H54 (cell line): ENCODE data around the gene OCEL1.
"Not testable (repeated sequence)": the region's sequence is repeated elsewhere in the genome, so short reads cannot be mapped to it uniquely, and the experiment has no call there.

Experiments
- DNase-seq: peaks from one replicate; pipeline ENCODE4 v3.0.0; 2011; ENCODE audit warnings: low spot score, mixed read lengths; ENCODE audit not compliant: insufficient read length
- FAIRE-seq: peaks from 3 replicates; lab custom pipeline; 2011; peaks lifted over from hg19 to GRCh38; lab: Jason Lieb, UNC
- POLR2A ChIP-seq: IDR thresholded peaks from 2 replicates; pipeline ENCODE4 v1.6.1; 2011; ENCODE audit warnings: low read depth, mild to moderate bottlenecking, low read length

OCEL1 gene

DNA sequence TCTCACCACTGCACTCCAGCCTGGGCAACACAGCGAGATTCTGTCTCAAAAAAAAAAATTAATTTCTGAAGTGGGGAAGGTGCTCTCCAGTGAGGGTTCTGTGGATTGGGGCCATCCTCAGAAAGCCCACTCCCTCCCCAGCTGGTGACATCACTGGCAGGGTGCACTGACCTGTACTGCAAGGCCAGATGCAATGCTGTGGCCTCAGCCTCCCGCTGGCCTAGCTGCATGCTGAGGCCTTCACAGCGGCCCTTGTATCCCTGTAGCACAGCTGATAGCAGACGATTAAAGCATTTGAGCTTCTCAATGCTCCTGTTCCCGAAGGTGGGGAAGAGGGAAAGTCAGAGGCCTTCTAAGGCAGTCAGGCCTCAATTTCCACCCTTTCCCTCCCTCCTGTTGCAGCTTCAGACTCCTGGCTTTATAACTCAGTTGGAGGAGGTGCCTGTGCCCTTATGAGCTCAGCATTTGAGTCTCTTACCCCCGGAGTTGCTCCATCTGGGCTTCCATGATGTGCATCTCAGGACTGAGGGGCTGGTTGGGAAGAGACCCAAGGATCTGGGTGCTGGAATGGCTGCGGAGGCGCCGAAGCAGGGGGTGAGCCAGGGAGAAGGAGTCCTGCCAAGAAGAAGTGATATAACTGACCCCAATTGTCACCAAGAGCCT, 33.2 kb downstream of the OCEL1 start:
- no peak for TF ChIP-seq POLR2A
- DNase-seq (no peak), FAIRE-seq (no peak)

DNA sequence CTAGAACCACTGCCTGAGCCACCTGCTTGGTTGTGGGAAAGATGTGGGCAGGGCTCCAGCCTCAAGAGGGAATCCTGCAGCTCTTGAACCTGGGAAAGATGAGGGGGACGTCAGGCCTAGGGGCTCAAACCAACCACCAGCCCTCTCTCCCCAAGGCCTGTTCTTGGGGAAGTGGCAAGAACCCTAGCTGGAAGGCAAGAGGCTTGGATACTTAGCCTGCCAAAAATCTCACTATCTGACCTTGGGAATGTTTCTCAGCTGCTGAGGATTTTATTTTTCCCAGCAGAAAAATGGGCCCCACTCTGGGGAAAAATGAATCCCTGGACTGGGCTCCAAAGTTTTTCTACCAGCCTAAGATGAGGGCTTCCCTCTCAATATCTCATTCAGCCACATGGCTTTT, 33.9 kb downstream of the OCEL1 start:
- no peak for TF ChIP-seq POLR2A
- FAIRE-seq = no peak
- no peak for DNase-seq

DNA sequence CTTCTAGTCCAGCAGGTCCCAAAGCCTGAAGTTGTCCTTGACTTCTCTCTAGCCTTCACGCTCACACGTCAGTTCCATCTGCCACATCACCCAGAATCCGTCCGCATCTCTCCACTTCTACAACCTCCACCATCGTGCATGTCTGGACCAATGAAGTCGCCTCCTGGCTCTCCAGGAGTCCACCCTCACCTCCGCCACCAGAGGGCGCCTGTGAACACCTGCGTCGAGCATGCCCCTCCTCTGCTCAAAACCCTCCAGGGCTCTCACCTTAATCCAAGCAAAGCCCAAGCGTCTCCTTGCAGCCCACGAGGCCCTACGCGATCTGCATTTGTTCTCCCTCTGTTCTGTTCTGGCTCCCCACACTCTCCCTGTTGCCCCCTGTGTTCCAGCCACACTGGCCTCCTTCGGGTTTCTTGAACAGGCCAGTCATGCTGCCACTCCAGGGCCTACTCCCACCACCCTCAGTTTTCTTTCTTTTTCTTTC, 34.9 kb downstream of the OCEL1 start:
- FAIRE-seq (no peak), DNase-seq (peak; percentile 81)
- TF ChIP-seq POLR2A = no peak

DNA sequence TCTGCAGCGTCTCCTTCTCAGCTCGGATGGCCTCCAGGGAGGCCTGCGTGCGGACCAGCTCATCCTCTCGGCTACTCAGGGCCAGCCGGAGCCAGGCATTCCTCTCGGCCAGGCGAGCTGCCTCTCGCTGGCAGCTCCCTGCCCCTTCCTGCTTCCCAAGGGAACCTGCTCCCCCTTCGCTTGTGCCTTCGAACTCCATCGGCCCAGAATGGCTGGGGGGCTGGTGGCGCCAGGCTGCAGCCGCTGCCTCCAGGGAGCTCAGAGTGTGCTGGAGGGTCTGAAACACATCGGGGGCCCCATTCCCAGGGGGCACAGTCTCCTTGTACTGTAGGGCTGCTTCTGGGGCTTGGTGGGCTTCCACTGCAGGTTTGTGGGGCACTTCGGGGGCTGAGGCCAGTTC, 36.5 kb downstream of the OCEL1 start:
- no peak for TF ChIP-seq POLR2A
- no peak for FAIRE-seq

DNA sequence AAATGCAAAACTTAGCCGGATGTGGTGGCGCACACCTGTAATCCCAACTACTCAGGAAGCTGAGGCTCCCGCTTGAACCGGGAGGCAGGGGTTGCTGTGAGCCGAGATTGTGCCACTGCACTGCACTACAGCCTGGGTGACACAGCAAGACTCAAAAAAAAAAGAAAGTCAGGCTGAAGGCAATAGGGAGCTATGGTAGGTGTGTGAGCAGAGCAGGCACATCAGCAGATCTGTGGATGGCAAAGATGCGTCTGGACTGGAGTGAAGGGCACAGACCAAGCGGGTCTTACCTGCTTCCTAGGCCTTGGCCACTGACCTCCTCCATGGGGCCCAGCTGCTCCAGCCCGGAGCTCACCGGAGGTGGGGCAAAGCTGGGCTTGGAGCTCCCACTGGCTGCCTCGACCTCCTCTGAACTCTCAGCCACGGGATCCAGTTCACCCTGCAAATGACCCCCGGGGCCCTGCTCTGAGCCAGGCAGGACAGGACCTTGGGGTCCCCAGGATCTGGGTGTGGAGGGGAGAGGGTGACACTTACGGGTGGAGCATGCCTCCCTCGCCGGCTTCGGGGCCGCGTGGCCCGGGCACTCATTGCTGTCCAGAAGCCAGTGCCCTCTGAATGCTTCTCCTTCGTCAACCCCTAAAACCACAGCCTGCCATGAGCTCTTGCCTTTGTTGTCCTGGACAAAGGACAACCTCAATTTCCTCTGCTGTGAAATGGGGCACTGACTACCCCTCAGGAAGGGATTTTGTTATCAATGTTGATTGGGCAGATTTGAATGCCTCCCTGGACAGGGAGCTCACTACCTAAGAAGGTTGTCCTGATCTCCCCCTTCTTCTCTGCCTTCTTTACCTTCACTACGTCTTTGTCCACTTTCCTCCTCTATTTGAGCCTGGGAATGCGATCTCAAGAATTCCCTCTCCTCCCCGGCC, 38.0 kb downstream of the OCEL1 start:
- no peak for DNase-seq
- no peak for TF ChIP-seq POLR2A
- no peak for FAIRE-seq

More for the DNA sequence above, 36.5 kb downstream of the OCEL1 start:
- no peak for DNase-seq

DNA sequence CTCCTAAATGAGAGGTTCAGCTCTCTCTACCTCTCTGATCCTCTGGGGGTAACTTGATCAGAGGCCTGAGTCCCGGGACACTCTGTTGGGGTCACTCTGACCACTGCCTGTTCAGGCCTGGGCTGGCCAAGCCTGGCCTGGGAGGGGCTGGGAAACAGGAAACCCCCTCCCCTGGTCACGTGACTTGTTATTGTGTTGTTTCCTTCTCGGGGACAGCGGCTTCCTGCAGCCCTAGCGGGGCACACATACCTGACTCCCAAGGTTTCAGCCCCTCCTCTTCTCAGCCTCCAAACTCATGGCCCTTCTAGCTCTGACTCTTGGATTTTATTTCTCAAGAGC, 38.6 kb downstream of the OCEL1 start, which contains the start of gene USHBP1:
USHBP1 (minus strand) TSS at position 105 of the 339 bp plus-strand sequence. CDS start 446 bp downstream, outside the sequence.
- no peak for TF ChIP-seq POLR2A
- FAIRE-seq = no peak

DNA sequence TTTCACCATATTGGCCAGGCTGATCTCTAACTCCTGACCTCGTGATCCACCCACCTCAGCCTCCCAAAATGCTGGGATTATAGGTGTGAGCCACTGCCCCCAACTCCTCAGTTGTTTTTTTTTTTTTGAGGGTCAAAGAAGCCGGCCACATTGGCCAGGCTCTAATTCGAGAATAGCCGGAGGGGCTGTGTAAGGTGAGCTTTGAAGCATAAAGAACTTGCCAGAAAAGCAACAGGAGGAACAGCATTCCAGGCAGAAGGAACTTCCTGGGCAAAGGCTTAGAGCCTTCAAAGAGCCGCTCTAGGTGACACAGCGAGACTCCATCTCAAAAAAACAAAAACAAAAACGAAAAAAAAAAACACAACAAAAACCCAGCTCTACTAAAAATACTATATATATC, 40.0 kb downstream of the OCEL1 start:
- DNase-seq = no peak
- TF ChIP-seq POLR2A = no peak
- no peak for FAIRE-seq

More for the DNA sequence above, 38.6 kb downstream of the OCEL1 start, which contains the start of gene USHBP1:
- no peak for DNase-seq

DNA sequence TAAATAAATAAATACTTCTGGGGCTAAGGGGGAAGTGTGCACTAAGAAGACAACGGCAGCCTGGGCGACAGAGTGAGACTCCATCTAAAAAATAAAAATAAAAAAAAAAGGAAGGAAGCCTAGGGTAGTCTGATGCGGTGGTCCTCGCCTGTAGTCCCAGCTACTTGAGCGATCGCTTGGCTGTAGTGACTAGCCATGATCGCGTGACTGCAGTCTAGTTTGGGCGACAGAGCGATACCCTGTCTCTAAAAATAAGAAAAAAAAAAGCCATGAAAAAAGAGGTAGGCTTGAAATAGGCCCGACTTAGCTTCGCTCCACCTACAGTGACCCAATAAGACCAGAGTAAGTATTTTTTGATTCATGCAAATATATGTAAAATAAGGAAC, 40.6 kb downstream of the OCEL1 start:
- no peak for TF ChIP-seq POLR2A
- DNase-seq (no peak), FAIRE-seq (no peak)

DNA sequence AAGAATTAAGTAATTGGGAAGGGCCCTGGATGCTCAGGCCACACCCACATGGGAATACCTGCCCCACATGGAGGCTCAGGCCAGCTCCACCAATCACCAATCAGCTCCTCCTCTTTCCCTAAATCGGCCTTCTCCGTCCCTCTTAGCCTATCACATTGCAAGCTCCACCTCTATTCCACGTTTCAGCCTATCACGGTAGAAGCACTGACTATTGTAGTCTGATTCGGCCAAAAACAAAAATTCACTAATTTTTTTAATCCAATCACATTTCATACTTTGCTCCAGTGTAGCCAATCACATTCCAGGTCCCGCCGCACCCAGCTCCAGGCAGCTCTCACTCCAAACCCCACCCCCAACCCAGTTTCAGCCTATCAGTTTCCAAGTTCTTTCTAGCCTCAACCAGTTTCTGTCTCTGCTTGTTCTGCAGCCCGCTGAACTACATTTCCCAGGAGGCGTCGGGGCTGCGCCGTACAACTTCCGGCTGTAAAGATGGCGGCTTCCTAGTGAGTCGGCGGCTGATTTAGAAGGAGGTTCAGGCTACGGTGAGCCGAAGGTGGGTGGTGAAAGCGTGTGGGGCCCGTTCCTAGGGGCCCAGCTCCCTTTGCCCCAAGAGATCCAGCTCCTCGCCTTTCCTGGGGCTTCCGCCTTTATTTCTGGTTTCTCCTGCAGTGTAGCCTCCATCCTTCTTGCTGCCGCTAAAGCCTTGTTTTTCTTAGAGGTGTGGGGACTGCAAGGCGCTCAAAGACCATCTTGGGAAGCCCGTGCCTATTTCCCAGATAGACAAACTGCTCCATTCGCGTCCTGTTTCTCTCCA, 41.2 kb downstream of the OCEL1 start, which contains the start of gene BABAM1:
BABAM1 (plus strand) TSS at position 469 of the 814 bp plus-strand sequence. CDS start 1,364 bp downstream, outside the sequence.
- DNase-seq (peak; percentile 97), FAIRE-seq (peak; percentile 91)
- TF ChIP-seq POLR2A = peak; percentile 59

DNA sequence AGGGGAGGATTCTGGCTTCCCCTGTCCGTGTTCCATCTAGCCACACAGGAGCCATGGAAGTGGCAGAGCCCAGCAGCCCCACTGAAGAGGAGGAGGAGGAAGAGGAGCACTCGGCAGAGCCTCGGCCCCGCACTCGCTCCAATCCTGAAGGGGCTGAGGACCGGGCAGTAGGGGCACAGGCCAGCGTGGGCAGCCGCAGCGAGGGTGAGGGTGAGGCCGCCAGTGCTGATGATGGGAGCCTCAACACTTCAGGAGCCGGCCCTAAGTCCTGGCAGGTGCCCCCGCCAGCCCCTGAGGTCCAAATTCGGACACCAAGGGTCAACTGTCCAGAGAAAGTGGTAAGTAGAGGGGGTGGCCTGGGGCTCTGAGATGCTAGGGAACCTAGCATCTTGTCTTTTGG, 42.7 kb downstream of the OCEL1 start:
- no peak for TF ChIP-seq POLR2A
- no peak for DNase-seq
- FAIRE-seq = no peak

DNA sequence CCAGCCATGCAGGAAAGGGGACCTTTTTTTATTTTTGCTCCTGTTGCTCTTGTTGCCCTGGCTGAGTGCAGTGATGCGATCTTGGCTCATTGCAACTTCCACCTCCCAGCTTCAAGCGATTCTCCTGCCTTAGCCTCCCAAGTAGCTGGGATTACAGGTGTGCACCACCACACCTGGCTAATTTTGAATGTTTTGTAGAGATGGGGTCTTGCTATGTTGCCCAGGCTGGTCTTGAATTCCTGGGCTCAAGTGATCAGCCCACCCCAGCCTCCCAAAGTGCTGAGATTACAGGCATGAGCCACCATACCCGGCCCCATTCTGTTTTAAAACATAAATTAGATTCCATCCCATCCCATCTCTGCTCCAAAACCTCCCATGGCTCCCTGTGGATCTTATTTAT, 48.9 kb downstream of the OCEL1 start:
- DNase-seq, FAIRE-seq: not testable (repeated sequence)

DNA sequence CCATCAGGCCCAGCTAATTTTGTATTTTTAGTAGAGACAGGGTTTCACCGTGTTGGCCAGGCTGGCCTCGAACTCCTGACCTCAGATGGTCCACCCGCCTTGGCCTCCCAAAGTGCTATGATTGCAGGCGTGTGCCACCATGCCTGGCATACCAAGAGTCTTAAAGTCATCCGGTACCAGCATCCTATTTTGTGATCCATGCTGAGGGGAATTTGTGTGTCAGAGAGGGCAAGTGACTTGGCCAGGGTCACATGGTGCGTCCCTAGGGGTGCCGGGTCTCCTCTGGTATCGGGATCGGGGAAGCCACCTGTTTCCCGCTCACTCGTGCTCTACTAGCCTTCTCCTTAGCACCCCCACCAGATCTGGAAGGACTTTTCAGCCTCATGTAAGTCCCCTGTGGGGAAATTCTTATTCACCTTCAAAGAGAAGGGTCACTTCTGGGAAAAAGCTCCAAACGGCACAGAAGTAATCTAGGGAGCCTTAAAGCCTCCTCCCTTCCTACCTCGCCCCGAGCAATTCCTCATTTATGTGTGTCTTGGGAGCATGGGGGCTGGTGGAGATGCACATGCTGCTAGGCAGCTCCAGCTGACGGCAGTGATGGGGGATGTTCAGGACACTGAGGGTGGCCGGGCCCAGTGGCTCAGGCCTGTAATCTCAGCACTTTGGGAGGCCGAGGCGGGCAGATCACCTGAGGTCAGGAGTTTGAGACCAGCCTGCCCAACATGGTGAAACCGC, 49.6 kb downstream of the OCEL1 start:
- TF ChIP-seq POLR2A = no peak
- FAIRE-seq (no peak), DNase-seq (no peak)
